Skin epidermis (tissue), 12 donors: Measurements from ENCODE around the gene GLI2.
A peak's percentile ranks its signal among the peaks of the same experiment; 100 is the strongest.

Experiments used
- H3K27ac ChIP-seq, 21 experiments: fragments of 200-600 bp; sonication (generic) in 11 of 21; one replicate each; pipeline ENCODE4 v1.5.0; 2020; ENCODE audit warnings: mild to moderate bottlenecking in 3 of 21, inconsistent platforms in 2 of 21, moderate library complexity in 2 of 21
- H3K4me3 ChIP-seq, 7 experiments: fragments of 200-600 bp; sonication (generic) in 2 of 7; one replicate each; pipeline ENCODE4 v1.5.0; 2020; ENCODE audit warnings: inconsistent platforms in 2 of 7, mild to moderate bottlenecking in 2 of 7, moderate library complexity in 1 of 7

The GLI2 gene

GRCh38 chr2:120778244-120778643 lies 42.6 kb downstream of the GLI2 start:
- H3K4me3 ChIP-seq, result no peak overlapping the region
- H3K27ac ChIP-seq, result peak overlapping the region in 2 of 21 experiments; percentile 47 to 83

DNA sequence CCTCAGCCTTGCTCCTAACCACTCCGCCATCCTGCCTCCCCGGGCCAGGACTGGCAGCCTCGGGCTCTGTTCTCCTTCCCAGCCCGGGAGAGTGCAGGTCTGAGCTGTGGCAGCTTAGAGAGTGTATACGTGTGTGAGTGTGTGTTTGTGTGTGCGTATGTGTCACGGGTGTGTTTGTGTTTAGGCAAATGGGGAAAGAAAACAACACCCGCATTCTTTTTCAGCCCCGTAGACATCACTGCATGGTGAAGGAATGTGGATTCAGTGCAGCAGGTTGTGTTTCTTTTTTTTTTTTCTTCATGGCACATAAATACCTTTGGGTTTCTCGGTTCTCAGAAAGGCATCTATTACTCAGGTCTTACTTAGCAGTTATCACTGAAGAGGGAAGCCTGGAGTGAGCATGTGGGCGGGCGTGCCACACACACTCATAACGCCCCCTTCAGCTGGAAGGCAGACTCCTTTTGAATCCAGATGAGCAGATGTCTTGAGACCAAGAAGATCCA lies 44.2 kb downstream of the GLI2 start:
- Histone ChIP-seq H3K4me3 (no peak overlapping the region), H3K27ac (peak overlapping the region in 3 of 21 experiments; percentile 27 to 83 (median 47))

- Histone ChIP-seq H3K4me3 (no peak overlapping the region), H3K27ac (peak overlapping the region in 4 of 21 experiments; percentile 5 to 81 (median 46))
Measured at GRCh38 chr2:120780402-120780801, 44.7 kb downstream of the GLI2 start.

DNA sequence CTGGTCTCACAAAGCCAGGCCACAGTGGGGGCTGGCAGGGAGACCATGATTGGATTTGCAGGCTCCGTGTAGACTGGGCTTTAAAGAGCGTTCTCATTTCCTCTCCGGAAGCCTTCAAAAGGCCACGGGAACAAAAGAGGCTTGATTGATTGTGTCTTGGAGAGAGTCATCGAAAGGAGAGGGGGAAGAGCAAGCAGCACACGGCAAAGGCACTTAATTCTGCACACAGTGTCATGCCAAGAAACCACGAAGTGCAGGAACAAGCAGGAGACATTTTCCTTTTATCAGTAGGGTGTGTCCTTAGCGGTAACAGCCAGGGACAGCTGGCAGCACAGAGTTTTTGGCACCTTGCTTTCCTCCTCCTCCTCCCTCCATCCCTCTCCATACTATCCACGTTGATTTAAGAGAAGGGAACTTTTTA lies 47.7 kb downstream of the GLI2 start:
- no peak overlapping the region for H3K4me3 ChIP-seq
- H3K27ac ChIP-seq, result peak overlapping the region in 1 of 21 experiments; percentile 85

DNA sequence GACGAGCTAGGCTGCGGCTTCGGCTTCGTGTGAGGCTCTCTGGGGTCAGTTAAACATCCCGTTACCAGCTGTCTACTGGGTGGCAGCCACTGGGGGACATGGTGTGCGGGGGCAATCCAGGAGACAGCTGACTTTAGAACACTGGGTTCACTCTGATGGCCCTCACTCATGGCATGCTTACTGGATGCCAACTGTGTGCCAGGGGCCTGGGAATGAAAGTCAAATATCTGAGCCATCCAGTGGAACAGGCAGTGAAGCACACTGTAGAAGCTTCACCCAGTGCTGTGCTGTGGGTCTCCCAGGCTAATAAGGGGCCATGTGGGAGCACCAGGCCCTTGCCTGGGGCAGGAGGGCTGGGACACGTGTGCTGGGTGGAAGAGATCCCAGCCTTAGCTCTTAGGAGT lies 48.3 kb downstream of the GLI2 start:
- peak overlapping the region in 2 of 21 experiments; percentile 70 to 85 for H3K27ac ChIP-seq
- H3K4me3 ChIP-seq, result no peak overlapping the region
